HG03064 (cell line): ENCODE results near the gene TTLL5.

Source experiments
- ATAC-seq: cut with Tn5 transposase; IDR thresholded peaks from one replicate; pipeline ENCODE4 v1.9.1; 2021; ENCODE audit warnings: low read depth; ENCODE audit not compliant: unreplicated experiment

Gene TTLL5

GRCh38 chr14:75699331-75699730 is 38.3 kb downstream of the TTLL5 start:
- no peak for ATAC-seq

GRCh38 chr14:75700295-75700694 is 39.2 kb downstream of the TTLL5 start:
- ATAC-seq, result no peak

- ATAC-seq, result no peak
Measured at GRCh38 chr14:75702122-75702521, 41.1 kb downstream of the TTLL5 start.

- ATAC-seq, result no peak
Measured at GRCh38 chr14:75702616-75703261, 41.7 kb downstream of the TTLL5 start.

GRCh38 chr14:75703467-75703866 is 42.4 kb downstream of the TTLL5 start:
- ATAC-seq, result no peak

GRCh38 chr14:75705014-75705413 is 44.0 kb downstream of the TTLL5 start:
- ATAC-seq, result no peak

- ATAC-seq, result no peak
Measured at GRCh38 chr14:75709207-75709812, 48.3 kb downstream of the TTLL5 start.

- no peak for ATAC-seq
Measured at GRCh38 chr14:75711105-75711795, 50.2 kb downstream of the TTLL5 start.

- ATAC-seq, result no peak
Measured at GRCh38 chr14:75711796-75712211, 50.8 kb downstream of the TTLL5 start.

- no peak for ATAC-seq
Measured at GRCh38 chr14:75714991-75715390, 53.9 kb downstream of the TTLL5 start.

GRCh38 chr14:75715926-75716780 is 55.1 kb downstream of the TTLL5 start:
- ATAC-seq, result no peak

GRCh38 chr14:75717729-75718128 is 56.7 kb downstream of the TTLL5 start:
- ATAC-seq, result no peak

GRCh38 chr14:75718199-75718598 is 57.2 kb downstream of the TTLL5 start:
- no peak for ATAC-seq

GRCh38 chr14:75720116-75720515 is 59.1 kb downstream of the TTLL5 start:
- no peak for ATAC-seq

GRCh38 chr14:75720842-75721498 is 59.9 kb downstream of the TTLL5 start:
- ATAC-seq, result no peak

GRCh38 chr14:75723716-75724115 is 62.7 kb downstream of the TTLL5 start:
- ATAC-seq, result no peak

GRCh38 chr14:75724414-75725204 is 63.6 kb downstream of the TTLL5 start:
- no peak for ATAC-seq

GRCh38 chr14:75725481-75725880 is 64.4 kb downstream of the TTLL5 start:
- no peak for ATAC-seq

GRCh38 chr14:75726321-75726720 is 65.3 kb downstream of the TTLL5 start:
- no peak for ATAC-seq

- no peak for ATAC-seq
Measured at GRCh38 chr14:75727124-75727523, 66.1 kb downstream of the TTLL5 start.
